ENCODE results near the gene CLDN10. TPM values are rescaled to one million over a fixed set of nuclear protein-coding genes. Genes with fewer than 3 reads are reported as not detected.

Gene CLDN10
- total and polyA plus RNA-seq, 2 of the 8 experiments (the other 6 are each of a cell fraction or from before 2014, with no cell fraction given) = 41.2 to 43.6 TPM

DNA sequence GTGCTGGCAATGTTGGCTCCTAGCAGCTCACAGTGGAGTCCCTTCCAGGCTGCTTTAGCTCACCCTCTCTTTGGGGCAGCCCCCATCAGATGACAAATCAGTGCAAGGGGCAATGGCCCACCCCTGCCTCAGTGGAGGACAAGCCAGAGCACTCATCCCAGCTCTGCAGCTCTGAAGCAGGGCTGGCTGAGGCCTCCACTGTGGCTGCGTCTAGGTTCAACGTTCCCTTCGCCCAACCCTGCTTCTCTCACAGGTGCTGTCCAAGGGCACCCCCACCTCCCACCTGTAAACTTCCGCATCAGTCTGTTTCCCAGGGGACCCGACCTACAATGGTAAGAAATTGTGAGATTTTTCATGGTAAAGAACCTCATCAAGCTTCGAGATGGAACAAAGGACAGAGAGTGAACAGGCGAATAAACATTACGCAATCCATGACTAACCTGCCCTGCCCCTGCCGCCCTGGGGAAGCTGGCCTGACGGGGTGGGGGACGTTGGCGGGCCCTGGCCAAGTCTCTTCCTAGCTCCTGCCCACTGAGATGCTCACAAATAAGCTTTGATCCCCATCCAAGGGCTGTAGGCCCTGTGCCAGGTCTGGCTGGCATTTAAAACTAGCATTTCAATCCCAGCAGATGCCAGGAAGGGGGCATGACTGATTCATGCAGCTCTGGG, 51.5 kb downstream of the CLDN10 start:
- Histone ChIP-seq H4K5ac (ENCODE audit: insufficient read length, low read depth, low read length) (no peak overlapping the region), H3K56ac (replicated peaks; ENCODE audit: insufficient read length, low read depth, low read length) (no peak overlapping the region), H3K4ac (replicated peaks; ENCODE audit: insufficient read length, low read depth, low read length) (no peak overlapping the region), H2AK5ac (ENCODE audit: low read depth, low read length) (no peak overlapping the region), H2BK20ac (ENCODE audit: low read length) (no peak overlapping the region), H2BK120ac (replicated peaks; ENCODE audit: low read depth, low read length) (no peak overlapping the region), H3K23me2 (ENCODE audit: low read depth, low read length) (no peaks in the 10 kb centered on the region; the same call in 1 of the 2 replicates), H3K4me3 (ENCODE audit: extremely low read depth in 1 of 4, insufficient read depth in 2 of 4, low read depth in 3 of 4, low read length in 4 of 4) (no peak overlapping the region), H3K27me3 (replicated peaks in 1 of 4; ENCODE audit: control insufficient read depth in 3 of 4, extremely low read depth in 1 of 4, insufficient read depth in 3 of 4, low read length in 3 of 4) (no peaks in the 10 kb centered on the region), H3K14ac (ENCODE audit: insufficient read length) (no peak overlapping the region), H2BK5ac (ENCODE audit: low read depth, low read length) (no peak overlapping the region), H3K36me3 (ENCODE audit: control insufficient read depth in 2 of 4, insufficient read depth in 4 of 4, low read length in 3 of 4) (peaks cover 0 to 17% (median 7%) of the 10 kb centered on the region in 4 experiments; a peak in 5 of 8 replicates), H3K9ac (replicated peaks in 1 of 4; ENCODE audit: extremely low read depth in 1 of 4, low read depth in 3 of 4, low read length in 3 of 4) (no peak overlapping the region), H3K18ac (ENCODE audit: extremely low read depth, low read length) (no peak overlapping the region), H3K27ac (ENCODE audit: low read depth, low read length) (no peak overlapping the region), H3K23ac (ENCODE audit: insufficient read length) (no peak overlapping the region), H3K4me1 (replicated peaks in 1 of 4; ENCODE audit: control insufficient read depth in 3 of 4, insufficient read depth in 4 of 4, low read length in 3 of 4) (no peaks in the 10 kb centered on the region), H3K4me2 (ENCODE audit: insufficient read depth in 1 of 2, low read depth in 2 of 2, low read length in 2 of 2) (no peak overlapping the region), H2BK15ac (ENCODE audit: low read length) (no peak overlapping the region), H3K79me2 (ENCODE audit: control insufficient read depth in 1 of 2, insufficient read depth in 2 of 2, low read length in 2 of 2) (no peaks in the 10 kb centered on the region), H4K91ac (replicated peaks; ENCODE audit: insufficient read length, low read length) (no peak overlapping the region), H2BK12ac (ENCODE audit: low read depth, low read length) (no peak overlapping the region), H4K8ac (ENCODE audit: extremely low read depth, insufficient read depth, low read length) (no peak overlapping the region; the same call in 1 of the 2 replicates), H3K9me3 (ENCODE audit: insufficient read depth in 2 of 2, low read depth in 1 of 2, low read length in 1 of 2) (no peaks in the 10 kb centered on the region), H2AFZ (ENCODE audit: low read length) (no peak overlapping the region), H3K79me1 (ENCODE audit: low read depth, low read length) (no peaks in the 10 kb centered on the region), H4K20me1 (replicated peaks in 1 of 2; ENCODE audit: control insufficient read depth in 1 of 2, insufficient read depth in 2 of 2, low read length in 2 of 2) (no peaks in the 10 kb centered on the region)
- no peak for TF ChIP-seq CHD2 (IDR thresholded peaks at IDR 0.05; ENCODE audit: low read length)
- no peak for TF ChIP-seq SAP30 (IDR thresholded peaks at IDR 0.05; ENCODE audit: insufficient read depth, insufficient replicate concordance, low read length)
- TF ChIP-seq CEBPB (IDR thresholded peaks at IDR 0.05; ENCODE audit: low read depth, low read length) = peak; percentile 91
- FAIRE-seq (no peak), DNase-seq (ENCODE audit: low read depth in 1 of 2, low spot score in 2 of 2) (no peak)
- ChIA-PET POLR2A (ENCODE audit: partially characterized antibody) (interaction anchor here (0.6 kb wide), 1 partner anchor 200 kb away, joined by 3 read pairs; no protein-coding TSS in a partner anchor), CTCF (ENCODE audit: partially characterized antibody) (interaction anchor here (0.7 to 2.1 kb wide), 5 partner anchors 13 to 230 kb away, joined by 3 to 8 read pairs (median 3); no protein-coding TSS in a partner anchor)
- 92% methylated on average over 12 of the region's 12 CpGs; no CpG with 5 or more reads in 1 of the 2 experiments for WGBS, 2 experiments (ENCODE audit: extremely low coverage in 1 of 2, insufficient coverage in 1 of 2, insufficient read length in 1 of 2, insufficient replicate concordance in 2 of 2, low coverage in 1 of 2, low lambda C conversion rate in 2 of 2, missing lambda C conversion rate in 1 of 2)
